Stimulated activated CD4-positive, alpha-beta T cell treated with anti-CD3 and anti-CD28 coated beads, Interleukin-15, amount 100 ng/mL, for 24 hours (primary cell): Measurements from ENCODE around the gene SH3RF1.
"Not testable (repeated sequence)": the region's sequence is repeated elsewhere in the genome, so short reads cannot be mapped to it uniquely, and the experiment has no call there.

Experiments
- DNase-seq: peaks from one replicate; pipeline ENCODE4 v3.0.0-alpha.2; 2020

SH3RF1 gene

DNA sequence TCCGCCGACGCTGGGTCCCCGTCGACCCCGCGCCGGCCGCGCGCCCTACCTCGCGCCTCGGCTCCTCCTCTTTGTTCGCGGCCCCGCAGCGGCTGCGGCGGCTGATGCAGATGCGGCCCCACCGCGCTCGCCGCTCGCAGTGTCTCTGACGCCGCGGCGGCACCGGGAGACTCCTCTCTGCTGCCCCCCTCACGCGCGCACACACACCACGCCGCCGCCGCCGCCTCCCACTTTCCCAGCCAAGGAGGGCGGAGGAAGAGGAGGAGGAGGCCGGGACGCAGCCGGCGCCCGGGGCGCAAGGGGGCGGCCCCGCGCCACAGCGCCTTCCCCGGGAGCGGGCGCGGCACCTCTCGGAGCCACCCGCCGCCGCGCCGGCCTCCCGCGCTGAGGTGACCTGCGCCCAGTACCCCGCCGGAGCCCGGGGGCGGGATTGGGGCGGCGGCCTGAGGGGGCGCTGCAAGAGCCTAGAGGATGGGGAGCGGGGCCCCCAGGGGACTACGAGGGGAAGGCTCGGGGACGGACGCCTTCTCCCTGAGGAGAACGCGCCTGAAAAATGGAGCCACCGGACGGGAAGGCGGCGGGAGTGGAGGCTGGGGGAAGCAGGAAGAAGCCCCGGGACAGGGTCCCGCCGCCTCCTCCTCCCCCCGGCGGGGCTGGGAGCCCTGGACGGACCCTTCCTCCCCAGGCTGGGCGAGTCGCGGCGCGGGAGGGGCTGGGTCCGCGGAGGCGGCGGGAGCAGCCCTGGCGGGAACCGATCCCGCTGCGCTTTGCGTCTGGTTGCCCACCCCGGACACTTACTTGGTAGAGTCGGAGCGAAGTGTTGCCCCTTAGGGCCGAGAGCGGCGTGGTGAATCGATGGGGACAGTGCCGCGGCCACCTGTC is at the start of gene SH3RF1:
SH3RF1 (minus strand) TSS at position 147 of the 882 bp plus-strand sequence. CDS start 1,744 bp downstream, outside the sequence.
- peak; percentile 68 for DNase-seq

DNA sequence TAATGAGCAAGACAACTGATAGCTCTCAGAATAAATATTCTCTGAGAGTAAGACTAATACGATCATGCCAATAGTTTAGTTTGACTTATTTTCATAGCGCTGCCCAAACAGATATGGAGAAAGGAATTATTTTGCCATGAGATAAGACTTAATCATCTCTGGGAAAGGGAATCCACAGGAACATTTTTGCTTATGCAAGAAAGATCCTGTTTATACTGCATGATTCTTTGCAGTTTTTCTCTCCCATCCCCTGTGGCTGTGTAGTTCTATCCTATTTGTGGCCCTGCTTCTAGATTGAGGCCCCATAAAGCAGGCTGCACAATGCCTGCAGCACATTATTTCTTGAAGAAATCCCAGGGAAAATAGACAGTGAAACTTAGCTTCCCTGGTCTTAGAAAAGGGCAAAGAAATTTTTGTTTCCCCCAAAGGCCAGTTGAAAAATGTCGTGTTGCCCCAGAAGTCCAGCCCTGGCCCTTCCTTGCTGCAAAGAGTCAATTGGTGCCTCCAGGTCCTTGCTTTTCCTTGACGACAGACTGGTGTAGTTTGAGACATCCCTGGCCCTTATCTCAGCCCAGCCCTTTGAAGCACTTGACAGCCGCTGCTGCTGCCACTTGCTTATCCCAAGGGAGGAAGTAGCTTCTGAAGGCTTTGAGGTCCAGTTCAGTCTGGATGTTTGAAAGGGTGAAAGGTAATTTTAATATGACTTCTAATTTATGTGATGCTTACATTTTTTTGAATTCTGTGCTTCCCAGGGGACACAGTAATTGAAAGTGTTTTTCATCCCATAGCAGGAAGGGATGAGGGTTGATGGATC is 45.0 kb upstream of the SH3RF1 start:
- no peak for DNase-seq

DNA sequence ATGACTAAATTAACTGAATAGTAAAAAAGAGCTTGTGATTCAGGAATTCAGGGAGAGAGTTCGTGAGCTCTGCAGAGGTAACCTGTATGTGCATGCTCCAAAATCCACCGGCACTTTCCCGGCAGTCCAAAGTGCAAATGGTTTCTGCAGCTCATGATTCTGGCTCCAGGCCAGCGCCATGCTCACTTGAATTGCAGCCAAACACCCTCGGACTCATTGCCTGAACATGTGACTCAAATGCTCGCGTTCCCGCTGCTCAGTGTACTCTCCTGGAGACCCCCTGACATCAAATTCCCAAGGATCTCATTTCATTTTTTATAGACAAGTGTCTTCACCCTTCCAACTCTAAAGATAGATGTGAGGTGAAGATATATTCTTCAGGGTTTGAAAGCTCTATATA is 44.1 kb upstream of the SH3RF1 start:
- DNase-seq: no peak

DNA sequence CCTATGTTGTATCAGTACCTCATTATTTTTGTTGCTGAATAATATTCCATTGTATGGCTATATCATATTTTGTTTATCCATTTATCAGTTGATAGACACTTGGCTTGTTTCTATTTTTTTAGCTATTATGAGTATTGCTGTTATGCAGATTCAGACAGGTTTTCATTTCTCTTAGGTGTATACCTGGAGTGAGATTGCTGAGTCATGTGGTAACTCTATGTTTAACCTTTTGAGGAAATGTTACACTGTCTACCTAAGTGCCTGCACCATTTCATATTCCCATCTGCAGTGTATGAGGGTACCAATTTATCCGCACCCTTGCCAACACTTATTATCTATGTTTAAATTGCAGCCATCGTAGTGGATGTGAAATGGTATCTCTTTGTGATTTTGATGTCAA is 43.0 kb upstream of the SH3RF1 start:
- no peak for DNase-seq

DNA sequence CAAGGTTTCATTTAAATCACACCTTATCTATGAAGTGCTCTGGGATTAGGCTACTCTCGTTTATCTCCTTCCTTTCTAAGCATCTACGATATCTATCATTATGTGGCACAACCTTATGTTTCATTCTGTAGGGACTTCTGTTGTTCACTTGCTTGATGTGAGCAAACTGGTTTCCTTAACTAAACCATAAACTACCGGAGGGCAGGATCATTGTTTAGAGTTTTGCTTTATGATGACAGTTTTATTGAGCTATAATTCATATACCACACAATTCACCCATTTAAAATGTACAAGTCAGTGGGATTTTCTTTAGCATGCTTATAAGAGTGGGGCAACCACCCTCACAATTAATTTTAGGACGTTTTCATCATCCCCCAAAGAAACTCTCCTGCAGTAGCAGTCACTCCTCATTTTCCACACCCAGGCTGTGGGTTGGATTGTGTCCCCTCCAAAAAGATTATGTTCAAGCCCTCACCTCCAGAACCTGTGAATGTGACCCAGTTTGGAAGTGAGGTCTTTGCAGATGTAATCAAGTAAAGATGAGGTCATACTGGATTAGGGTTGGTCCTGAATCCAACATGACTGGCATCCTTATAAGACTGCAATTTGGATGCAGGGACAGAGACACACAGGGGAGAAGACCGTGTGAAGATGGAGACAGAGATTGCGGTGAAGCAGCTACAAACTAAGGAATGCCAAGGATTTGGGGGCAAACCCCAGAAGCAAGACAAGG is 42.1 kb upstream of the SH3RF1 start:
- no peak for DNase-seq

DNA sequence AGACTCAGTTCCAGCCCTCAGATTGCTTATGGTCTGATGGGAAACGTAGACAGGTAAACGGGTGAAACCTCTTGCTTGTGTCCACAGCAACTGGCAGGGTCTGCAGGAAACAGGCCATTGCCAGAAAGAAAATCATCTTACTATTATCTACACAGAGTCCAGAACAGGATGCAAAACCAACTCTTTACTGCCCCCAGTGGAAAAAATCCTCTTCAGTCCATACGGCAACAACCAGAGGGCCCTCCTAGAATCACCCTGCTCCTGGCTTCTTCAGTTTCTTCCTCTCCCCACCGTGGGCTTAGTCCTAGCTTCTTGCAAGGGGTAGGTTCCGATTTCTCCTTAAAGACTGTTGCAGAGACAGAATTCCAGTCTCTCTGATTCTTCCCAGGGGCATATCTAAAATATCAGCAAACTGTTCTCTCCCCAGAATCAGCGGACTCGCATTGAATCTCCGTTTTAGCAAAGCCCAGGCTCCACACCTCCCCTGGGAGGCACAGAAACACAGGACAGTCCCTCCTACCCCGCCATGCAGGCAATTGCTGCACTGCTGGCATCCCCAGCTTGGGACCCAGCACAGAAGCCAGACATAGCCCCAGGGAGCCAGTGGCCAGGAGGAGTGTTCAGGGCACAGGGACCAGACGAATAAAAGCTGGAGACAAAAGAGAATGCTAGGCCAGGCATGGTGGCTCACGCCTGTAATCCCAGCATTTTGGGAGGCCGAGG is 41.0 kb upstream of the SH3RF1 start:
- DNase-seq: peak; percentile 3

DNA sequence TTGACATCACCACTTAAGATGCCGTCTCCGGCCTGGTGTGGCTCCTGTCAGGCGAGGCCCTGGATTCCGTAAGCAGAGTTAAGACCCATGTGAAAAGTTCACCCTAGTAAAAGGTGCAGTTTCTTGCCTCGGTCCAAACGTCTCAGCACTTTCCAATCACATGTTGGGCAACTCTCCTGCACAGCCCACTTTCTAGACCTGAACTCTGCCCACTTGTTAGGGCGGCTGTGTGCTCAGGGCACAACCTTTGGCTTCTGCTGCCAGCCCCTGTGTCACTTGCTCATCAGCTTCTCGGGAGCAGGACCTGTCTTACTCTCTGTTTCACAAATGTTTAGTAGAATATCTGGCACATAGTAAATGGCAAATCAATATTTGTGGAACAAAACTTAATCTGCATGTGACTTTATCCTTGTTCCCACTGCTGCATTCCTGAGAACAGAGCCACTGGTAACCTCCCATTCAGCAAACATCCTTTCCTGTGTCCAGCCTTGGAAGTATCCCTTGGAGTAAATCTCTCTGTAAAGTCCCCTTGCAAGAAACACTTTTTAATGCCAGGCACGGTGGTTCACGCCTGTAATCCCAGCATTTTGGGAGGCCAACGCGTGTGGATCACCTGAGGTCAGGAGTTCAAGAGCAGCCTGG is 38.7 kb upstream of the SH3RF1 start:
- DNase-seq: no peak

DNA sequence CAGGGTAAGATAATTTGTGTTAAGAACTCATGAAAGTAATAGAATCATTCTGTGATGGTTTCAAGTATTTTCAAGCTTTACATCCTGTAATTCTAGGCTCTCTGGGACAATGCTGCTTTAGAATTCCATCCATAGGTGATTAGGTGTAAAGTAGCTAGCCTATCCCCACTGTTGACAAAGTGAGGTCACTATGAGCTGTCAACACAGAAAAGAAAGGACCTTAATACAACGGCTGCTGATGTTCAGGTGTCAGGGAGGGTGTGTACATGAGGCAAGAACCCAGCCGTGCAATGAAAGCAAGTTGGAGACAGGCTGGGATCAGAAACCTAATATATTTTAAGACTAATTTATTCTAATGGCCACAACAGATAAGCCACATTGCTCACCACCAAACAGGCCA is 36.8 kb upstream of the SH3RF1 start:
- DNase-seq: no peak

DNA sequence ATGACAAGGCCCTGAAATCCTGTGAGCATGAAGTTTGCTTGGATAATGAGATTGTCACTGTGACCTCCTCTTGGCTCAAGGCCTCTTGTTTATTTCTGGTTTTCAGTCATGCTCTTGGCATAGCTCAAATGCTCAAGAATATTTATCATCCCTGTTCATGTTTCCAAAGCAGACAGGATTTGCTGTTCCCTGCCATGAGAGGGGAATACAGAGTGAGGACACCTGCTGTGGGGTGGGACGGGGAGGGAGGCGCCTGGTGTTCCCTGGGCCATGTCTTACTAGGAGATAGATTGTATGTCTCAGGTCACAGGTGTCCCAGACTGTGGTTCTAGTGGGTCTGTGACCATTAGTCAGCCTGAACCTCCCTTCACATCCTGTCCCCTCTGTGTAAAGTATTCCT is 34.9 kb upstream of the SH3RF1 start:
- DNase-seq: no peak

DNA sequence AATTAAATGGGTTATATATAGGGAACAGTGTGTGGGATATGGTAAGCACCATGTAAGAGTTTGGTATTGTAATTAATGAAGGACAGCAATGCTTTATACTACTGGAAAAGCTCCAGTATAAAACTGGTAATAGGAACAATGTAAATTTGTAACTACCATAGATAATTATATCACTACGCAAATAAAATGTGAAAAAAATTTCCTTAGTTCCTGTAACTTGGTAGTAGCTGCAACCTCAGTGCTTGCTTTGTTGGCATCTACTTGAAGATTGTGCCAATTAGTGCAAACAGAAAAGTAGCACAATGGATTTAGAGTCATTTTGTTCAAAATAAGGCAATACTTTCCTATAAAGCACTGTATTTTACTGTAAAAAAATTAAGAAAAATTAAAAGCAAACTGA is 34.4 kb upstream of the SH3RF1 start:
- no peak for DNase-seq

DNA sequence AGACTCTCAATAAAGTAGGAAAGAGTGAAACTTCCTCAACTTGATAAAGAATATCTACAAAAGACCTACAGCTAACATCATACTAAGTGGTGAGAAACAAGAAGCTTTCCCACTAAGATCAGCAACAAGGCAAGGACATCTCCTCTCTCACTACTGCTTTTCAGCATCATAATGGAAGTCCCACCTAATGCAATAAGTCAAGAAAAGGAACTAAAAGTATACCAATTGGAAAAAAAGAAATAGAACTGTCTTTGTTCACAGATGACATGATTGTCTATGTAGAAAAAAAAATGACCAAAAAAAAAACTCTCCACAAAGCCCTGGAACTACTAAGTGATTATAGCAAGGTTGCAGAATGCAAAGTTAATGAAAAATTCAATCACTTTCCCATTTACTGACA is 25.1 kb upstream of the SH3RF1 start:
- no peak for DNase-seq

DNA sequence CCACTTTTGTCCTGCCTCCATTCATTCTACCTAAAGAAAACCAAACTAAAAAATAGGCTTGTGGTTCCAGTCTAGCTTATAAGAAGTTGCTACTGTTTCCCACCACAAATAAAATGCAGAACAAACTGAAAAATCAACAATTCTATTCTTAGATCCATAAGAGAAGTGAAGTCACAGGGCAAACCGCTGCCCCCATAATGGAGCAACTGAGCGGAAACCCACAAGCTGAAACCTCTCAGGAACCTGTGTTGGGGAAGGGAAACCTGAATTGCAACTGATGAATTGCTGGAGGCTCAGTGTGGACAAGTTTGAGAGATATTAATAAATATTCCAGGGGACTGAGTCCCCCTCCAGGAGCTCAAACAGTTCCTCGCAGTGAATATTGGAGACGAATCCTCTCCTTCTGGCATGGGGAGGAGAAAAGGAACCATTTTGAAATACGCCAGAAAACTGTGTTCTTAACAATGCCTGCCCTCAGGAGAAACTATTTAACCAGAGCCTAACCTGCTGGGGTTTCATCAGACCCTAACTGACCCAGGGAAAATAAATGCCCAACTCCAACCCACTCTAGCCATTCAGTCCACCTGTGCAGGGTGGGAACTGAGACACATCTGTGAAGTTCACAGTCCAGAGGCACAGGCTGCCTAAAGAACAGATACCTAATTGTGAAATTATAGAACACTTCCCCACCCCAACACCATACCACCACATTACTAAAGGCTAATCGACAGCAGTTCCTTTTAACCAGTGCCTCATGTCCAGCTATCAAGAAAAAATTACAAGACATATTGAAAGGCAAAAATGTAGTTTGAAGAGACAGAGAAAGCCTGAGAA is 22.8 kb upstream of the SH3RF1 start:
- no peak for DNase-seq

DNA sequence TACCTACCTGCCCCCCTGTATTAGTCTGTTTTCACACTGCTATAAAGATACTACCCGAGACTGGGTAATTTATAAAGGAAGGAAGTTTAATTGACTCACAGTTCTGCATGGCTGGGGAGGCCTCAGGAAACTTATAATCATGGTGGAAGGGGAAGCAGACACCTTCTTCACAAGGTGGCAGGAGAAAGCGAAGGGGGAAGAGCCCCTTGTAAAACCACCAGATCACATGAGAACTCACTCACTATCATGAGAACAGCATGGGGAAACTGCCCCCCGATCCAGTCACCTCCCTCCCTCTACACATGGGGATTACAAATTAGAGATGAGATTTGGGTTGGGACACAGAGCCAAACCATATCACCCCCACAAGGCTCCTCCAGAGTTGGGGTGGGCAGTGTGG is 17.2 kb upstream of the SH3RF1 start:
- DNase-seq: not testable (repeated sequence)

DNA sequence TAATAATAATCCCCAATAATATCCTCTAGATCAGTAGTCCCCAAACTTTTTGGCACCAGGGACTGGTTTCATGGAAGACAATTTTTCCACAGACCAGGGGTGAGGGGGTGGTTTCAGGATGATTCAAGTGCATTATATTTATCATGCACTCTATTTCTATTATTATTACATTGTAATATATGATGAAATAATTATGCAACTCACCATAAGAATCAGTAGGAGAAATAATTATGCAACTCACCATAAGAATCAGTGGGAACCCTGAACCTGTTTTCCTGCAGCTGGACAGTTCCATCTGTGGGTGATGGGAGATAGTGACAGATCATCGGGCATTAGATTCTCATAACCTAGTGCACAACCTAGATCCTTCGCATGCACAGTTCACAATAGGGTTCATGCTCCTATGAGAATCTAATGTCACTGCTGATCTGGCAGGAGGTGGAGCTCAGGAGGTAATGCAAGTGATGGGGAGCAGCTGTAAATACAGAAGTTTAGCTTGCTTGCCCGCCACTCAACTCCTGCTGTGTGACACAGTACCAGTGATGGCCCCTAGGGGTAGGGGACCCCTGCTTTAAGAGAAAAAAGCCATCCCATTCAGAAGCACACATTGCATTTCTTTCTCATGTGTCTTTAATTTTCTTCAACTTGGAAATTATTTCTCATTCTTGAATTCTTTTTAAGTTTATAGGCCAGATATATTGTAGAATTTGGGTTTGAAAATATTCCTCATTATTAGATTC is 16.0 kb upstream of the SH3RF1 start:
- no peak for DNase-seq

DNA sequence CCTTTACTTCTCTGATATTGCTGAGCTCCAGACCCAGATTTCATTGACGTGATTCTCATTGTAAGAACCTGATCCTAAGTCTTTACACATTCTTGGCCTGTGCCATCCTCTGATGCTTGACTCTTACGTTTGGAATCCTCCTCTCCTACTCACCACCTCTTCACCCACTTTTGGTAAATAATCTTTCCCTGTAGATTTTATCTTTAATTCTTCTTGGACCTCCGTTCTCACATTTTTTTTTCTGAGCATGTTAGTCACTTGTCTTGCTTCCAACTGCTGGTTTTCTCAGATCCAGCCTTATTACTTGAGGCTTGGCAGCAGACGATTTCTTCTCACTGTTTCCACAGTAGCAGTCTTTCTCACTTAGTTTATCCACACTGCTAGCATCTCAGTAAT is 12.4 kb upstream of the SH3RF1 start:
- no peak for DNase-seq

DNA sequence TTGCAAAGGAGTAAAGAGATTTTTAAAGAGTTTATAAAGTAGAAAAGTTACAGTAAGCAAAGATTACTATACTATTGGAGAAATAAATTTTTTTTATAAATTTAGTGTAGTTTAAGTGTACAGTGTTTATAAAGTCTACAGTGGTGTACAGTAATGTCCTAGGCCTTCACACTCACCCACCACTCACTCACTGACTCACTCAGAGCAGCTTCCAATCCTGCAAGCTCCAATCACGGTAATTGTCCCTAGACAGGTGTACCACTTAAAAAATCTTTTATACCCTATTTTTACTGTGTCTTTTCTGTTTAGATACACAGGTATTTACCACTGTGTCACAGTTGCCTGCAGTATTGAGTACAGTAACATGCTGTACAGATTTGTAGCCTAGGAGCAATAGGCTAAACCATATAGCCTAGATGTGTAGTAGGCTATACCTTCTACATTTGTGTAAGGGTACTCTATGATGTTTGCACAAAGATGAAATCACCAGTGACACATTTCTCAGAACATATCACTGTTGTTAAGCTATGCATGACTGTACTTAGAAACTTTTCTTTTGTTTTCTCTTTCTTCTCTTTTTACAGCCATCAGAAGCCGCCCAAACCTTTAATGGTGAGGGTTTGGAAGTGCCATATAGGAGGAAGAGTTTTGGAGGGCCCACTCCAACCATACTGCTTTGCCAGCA is 11.8 kb upstream of the SH3RF1 start:
- DNase-seq: no peak

DNA sequence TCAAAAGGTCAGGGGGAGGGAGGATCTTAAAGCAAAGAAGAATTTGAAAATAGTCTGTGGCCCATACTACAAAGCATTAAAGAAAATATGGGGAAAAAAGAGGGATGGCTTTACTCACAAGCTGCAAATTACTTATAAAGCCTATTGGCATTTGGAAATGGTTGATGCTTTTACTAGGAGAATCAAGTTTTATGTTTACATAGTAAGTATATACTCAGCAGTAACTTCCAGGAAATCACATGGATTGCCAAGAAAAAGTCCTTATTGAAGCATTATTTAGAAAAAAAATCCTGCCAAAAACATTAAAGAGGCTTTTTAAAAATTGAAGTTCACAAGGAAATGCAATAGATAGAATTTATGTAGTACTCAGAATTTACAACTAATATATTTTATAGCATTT is 8.4 kb upstream of the SH3RF1 start:
- DNase-seq: no peak

DNA sequence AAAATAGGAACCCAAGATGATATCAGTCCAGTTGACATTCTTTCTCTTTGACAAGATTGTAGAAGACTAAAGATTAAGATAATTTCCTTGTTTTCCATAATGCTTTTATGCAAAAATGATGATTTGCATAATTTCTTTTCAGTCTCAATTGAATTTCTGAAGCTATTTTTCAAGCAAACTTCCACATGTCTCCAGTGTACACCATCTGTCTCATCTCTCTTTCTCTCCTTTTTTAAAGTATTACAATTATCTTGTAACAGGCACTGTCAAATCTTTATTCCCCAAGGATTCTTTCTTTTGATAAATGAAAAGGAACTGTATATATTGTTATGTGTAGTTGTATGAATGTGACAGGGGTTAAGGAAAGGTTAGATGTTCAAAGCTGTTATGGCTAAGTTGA is 7.9 kb upstream of the SH3RF1 start:
- DNase-seq: no peak

DNA sequence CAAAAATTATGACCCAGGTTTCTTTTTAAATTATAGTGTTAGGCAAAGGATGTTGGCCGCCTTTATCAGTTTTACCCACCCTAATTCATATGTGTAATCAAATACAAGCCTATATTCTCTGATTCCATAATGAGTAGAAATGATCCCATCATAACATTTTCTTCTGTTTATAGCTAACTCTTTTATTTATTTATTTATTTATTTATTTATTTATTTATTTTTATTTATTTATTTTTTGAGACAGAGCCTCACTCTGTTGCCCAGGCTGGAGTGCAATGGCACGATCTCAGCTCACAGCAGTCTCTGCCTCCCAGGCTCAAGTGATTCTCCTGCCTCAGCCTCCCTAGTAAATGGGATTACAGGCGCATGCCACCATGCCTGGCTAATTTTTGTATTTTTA is 7.1 kb upstream of the SH3RF1 start:
- not testable (repeated sequence) for DNase-seq

DNA sequence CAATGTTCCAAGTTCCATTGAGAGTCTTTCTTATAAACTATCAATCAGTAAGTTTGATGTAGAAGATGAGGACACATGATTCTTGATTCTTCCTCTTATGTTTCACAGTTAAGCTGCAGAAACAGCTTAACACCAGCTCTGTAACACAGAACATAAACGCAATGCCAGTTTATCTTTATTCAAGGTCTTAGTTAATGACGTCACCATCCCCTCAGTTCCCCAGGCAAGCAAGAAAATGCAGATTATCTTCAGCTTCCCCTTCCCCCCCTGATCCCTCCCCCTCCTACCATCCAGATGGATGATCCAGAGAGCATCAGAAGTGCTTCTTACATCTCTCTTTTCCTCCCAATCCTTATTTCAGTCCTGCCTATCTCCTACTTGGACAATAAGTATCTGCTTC is 4.4 kb upstream of the SH3RF1 start:
- DNase-seq: no peak
